ENCODE measurements around the gene PRSS23.
A peak's percentile ranks its signal among the peaks of the same experiment; 100 is the strongest.
"Not testable (repeated sequence)": the region's sequence is repeated elsewhere in the genome, so short reads cannot be mapped to it uniquely, and the experiment has no call there.

Gene PRSS23, protein sequence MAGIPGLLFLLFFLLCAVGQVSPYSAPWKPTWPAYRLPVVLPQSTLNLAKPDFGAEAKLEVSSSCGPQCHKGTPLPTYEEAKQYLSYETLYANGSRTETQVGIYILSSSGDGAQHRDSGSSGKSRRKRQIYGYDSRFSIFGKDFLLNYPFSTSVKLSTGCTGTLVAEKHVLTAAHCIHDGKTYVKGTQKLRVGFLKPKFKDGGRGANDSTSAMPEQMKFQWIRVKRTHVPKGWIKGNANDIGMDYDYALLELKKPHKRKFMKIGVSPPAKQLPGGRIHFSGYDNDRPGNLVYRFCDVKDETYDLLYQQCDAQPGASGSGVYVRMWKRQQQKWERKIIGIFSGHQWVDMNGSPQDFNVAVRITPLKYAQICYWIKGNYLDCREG

DNA sequence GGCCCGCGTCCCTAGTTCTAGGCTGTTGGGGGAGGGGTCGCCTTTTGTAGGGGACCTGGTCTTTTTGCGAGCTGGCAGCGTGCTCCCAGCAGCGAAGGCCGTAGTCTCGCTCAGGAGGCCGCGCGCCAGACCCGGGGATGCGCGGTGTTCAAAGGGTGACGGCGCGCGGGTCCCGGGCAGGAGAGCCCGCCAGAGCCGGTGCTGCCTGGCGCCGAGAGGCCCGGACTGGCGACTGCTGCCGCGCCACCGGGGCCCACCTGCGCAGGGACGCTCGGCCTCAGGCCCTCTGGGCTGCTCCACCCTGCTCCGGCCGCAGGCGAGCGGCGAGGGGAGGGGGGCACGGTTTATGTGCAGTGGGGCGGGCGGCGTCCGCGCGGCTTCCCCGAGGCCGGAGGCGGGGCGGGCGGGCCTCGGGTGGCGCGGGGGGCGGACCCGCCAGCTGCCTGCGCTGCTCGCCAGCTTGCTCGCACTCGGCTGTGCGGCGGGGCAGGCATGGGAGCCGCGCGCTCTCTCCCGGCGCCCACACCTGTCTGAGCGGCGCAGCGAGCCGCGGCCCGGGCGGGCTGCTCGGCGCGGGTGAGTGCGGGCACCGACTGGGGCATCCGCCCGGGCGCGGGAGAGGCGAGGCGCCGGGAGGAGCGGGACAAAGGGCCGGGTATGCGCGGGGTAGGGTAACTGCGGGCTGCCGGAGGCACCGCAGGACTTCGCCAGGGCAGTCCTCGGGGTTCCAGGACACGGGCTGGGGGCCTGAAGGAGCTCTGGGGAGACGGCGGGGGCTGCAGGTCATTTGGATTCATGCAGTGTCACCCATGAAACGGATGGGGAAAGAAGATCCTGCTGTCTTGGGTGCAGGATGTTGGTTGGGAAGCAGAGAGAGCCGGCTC is at the start of gene PRSS23:
Gene PRSS23, plus strand, starts transcription at position 467 of the 884 bp plus-strand sequence. CDS start 7,102 bp downstream, outside the sequence.
- H3K4me3 ChIP-seq (ENCODE audit: low read depth, low read length) = peak within 1 kb of the TSS; percentile 67
- DNase-seq (ENCODE audit: low read depth) = no peak

DNA sequence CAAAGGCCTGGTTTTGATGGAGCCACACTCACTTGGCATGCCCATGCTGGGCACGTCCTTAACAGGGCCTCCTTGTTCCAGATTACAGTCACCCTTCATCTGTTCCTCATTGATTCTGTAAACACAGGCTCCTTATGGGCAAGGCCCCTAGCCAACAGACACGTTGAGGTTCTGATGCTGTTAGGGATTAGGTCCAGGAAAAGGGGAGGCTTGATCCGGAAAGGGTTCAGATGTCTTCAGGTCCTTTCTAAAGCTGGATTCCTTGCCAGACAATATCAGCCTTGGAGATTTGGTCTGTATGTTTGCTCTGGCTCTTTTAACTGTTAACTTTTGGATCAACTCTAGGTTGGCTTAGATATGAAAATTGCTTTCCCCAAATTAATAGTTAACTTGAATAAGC is 46.9 kb upstream of the PRSS23 start:
- DNase-seq (ENCODE audit: low read depth) = no peak
- H3K4me3 ChIP-seq (ENCODE audit: low read depth, low read length) = no peak overlapping the region

DNA sequence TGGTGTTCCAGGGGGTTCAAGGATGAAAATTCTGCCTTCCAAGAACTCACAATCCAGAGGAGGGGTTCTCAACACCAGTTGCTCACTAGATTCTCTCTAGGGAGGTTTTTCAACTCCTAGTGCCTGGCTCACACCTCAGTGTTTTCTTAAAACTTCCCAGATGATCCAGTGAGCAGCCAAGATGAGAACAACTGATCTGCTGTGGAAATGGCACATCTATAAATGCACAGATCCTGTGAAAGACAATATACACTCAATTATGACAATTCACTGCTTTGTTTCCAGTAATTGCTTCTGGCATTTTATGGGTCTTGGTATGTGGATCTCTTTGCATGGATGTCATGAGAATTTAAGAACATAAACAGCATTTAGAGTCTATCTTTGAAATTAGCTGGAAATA is 45.2 kb upstream of the PRSS23 start:
- DNase-seq (ENCODE audit: low read depth) = no peak
- H3K4me3 ChIP-seq (ENCODE audit: low read depth, low read length) = no peak overlapping the region

DNA sequence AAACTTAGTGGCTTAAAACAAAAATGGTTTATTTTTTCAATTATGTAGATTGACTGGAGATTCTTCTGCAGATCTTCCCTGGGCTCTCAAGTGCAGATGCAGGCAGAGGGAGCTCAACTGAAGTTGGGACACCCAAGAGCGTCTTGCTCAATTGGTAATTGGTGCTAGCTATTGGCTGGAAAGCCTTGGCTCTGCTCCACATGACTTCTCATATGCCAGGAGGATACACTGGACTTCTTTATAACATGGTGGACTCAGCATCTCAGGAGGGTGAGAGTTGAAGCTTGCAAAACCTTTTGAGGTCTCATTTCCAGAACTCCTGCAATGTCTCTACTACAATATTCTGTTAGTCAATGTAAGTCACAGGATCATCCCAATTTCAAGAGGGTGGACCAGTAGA is 42.2 kb upstream of the PRSS23 start:
- no peak for DNase-seq (ENCODE audit: low read depth)
- no peak overlapping the region for H3K4me3 ChIP-seq (ENCODE audit: low read depth, low read length)

DNA sequence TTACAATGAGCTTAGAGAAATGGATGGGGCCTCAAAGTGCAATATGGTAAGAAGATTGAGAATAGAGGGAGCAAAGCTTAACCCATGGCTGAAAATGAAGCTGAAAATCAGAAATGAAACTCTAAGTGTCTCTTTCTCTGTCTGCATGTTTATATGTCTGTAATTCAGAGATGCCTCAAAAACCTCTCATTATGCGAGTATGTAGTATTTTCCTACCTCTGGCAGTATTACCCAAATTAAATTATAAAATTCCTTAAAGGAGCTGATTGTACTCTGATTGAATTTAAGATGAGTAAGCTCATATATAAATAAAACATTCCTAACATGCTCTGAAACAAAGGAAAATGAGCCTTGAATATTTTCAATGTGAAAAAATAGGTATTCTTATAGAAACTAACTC is 39.8 kb upstream of the PRSS23 start:
- H3K4me3 ChIP-seq (ENCODE audit: low read depth, low read length) = no peak overlapping the region
- no peak for DNase-seq (ENCODE audit: low read depth)

DNA sequence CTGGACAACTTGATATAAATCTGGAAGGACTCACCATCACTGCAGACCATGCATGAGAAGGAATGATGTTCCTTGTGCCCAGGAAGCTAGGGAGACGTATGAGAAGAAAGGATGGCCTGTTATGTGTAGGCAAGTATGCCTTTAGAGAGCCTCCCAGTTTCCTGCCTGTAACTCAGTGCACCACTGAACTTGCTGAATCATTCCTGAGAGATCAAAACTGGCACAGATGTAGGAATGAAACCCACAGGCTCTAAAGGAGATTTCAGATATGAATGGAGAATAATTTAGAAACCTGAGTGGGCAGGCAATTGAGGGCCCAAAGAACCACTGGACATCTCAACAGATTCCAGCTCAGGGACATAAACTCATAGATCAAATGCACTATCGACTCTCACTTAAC is 38.4 kb upstream of the PRSS23 start:
- H3K4me3 ChIP-seq (ENCODE audit: low read depth, low read length) = no peak overlapping the region
- no peak for DNase-seq (ENCODE audit: low read depth)

DNA sequence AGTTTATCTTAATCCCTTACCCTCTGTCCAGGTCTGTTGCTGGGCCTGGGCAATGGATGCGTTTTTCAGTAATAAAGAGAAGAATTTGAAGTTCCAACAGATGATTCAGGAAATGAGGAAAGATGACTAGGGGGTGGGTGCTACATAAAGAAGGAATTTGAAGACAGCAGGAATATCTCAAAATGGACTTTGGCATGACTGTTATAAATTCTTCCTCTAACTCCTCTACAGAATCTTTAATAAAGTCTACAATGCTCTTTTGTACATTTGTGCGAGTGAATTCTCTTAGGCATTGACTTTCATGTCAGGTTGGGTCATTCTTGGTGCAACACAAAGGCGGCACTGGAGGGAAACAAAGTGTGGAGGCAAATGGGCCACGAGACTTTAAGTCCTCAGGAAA is 35.1 kb upstream of the PRSS23 start:
- H3K4me3 ChIP-seq (ENCODE audit: low read depth, low read length) = no peak overlapping the region

DNA sequence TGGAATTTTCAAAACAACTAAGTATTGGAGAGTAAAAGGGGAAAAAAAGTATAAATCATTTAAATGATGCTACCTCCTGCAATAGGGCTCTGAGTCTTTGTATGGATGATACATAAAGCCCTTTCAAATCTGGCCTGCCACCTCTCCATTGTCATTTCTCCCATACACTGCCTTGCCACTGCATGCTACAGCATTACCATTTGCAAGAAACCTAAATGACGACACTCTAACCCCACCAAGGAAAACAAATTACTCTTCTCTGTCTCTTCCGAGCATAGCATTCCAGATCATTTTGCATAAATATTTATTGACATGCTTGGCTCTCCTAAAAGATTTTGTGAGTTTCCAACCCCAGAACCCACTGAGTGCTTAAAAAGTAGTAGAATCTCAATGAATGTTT is 34.5 kb upstream of the PRSS23 start:
- DNase-seq (ENCODE audit: low read depth) = no peak
- H3K4me3 ChIP-seq (ENCODE audit: low read depth, low read length) = no peak overlapping the region

More for the DNA sequence above, 35.1 kb upstream of the PRSS23 start:
- no peak for DNase-seq (ENCODE audit: low read depth)

DNA sequence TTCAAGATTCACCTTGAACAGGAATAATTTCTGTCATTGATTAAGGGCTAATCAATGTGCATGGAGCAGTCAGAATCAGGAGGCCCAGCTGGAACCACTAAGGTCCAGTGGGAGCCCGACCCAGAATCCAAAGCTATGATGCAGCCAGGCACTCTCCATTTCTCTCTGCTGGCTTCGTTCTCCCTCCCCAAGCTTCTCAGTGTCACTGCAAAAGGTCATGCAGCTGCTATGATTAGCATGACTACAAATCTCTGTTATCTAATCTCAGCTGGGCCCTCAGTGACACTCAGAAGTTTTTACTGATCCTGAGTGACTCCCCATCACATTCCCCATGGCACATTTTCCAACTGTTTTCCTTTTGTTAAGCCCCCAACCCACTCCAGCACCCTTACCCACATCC is 31.1 kb upstream of the PRSS23 start:
- DNase-seq (ENCODE audit: low read depth) = no peak

DNA sequence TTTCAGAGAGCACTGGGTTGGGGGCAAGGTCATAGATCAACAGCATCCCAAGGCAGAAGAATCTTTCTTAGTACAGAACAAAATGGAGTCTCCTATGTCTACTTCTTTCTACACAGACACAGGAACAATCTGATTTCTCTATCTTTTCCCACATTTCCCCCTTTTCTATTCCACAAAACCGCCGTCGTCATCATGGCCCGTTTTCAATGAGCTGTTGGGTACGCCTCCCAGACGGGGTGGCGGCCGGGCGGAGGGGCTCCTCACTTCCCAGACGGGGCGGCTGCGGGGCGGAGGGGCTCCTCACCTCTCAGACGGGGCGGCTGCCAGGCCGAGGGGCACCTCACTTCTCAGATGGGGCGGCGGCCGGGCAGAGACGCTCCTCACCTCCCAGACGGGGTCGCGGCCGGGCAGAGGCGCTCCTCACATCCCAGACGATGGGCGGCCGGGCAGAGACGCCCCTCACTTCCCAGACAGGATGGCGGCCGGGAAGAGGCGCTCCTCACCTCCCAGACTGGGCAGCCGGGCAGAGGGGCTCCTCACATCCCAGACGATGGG is 29.8 kb upstream of the PRSS23 start:
- not testable (repeated sequence) for H3K4me3 ChIP-seq (ENCODE audit: low read depth, low read length); DNase-seq (ENCODE audit: low read depth)

More for the DNA sequence above, 31.1 kb upstream of the PRSS23 start:
- H3K4me3 ChIP-seq (ENCODE audit: low read depth, low read length) = no peak overlapping the region

DNA sequence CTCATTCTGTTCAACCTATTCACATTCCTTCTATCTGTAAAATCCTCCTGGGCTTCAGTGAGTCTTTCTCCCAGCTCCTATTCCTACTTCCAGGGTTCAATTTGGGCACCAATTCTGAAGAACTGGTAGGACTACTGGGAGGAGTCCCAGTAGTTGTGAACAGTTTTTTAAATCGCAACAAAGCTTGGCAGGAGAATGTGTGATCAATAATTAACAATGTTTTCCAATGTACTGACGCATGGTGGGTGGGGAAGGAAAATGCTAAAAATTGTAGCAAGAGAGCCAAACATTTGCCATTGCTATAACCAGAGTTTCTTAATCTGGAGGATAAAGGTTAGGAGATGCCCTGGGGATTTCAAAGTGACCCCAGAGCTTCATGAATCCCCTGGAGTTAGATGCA is 27.3 kb upstream of the PRSS23 start:
- H3K4me3 ChIP-seq (ENCODE audit: low read depth, low read length) = no peak overlapping the region
- DNase-seq (ENCODE audit: low read depth) = no peak

DNA sequence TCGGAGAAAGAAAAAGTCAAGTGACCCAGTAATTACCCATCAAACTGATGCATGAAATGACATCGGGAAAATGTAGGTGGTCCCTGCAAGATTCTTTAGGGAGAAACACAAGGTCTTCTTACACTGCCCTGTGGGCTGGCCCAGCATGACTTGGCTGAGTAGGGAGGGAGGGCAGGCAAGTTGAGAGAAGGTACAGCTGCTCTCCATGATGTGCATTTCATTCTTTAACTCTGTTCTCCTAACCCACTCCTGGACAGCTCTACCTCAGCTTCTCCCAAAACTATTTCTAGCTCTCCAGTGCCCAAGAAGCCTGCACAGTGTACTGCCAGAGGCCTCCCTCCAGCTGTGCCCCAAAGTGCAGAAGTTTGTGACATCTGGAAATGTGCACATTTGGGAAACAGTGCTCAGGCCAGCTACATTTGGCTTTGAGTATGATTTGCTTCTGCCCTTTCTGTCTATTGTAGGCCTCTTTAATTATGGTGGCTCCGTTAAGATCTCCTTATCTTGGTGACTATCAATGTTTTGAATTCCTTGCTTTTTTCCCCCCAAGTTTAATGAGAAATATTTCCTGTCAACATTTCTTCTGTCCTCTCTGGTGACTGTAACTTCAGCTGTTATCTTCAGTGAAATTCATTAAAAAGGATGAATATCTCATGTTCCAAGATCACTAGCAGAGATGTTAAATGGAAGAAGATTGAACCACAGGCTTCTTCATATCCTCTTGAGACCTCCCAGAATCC is 26.7 kb upstream of the PRSS23 start:
- no peak overlapping the region for H3K4me3 ChIP-seq (ENCODE audit: low read depth, low read length)
- no peak for DNase-seq (ENCODE audit: low read depth)

DNA sequence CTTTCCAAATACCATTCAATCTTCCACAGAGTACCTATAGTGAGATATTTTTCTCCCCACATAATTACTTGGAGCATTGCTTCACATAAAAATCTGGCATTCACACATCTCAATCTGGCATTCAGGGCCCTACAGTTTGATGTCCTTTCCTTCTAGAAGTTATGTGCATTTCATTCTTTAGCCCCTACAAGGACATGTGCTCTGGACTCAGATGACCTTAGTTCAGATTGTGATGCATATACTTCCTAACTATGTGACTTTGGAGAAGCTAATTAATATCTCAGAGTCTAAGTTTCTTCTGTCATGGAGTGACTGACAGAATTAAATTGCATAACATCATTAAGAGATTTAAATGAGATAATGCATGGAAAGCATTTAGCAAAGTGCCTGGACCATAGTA is 25.9 kb upstream of the PRSS23 start:
- DNase-seq (ENCODE audit: low read depth) = no peak
- H3K4me3 ChIP-seq (ENCODE audit: low read depth, low read length) = no peak overlapping the region

DNA sequence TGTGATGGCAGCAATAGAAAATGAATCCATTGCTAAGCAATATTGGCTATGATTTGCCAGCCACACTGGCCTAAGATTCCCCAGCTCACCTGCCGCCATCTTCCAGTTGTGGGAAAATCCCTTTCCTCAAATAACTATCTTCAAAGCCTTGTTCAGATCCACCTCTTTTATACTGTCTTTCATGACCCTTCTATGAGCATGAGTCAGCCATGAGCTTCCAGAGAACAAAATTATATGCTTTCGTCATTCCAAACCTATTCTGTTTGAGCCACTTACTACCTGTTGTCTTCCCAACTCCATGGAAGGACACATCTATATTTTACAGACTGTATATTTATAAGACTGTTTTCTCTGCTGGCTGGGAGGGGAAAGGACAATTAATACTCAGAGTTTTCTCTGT is 25.0 kb upstream of the PRSS23 start:
- H3K4me3 ChIP-seq (ENCODE audit: low read depth, low read length) = no peak overlapping the region
- DNase-seq (ENCODE audit: low read depth) = no peak

DNA sequence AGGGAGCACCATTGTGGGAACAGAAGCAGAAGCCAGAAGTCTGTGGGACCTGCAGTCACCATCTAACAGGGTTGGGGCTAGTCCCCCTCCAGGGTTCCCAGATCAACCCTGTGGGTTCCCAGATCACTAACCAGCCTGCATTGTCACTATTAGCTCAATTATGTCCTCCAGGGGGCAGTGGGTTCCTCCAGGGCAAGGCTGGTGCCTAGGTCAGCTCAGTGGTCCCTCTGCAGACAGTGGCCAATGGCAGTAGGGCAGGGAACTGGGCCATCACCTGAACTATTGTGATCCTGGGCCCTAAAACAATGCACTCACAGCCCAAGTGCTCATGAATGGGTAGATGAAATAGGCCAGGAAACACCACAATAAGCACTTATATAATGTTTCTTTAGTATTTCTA is 18.8 kb upstream of the PRSS23 start:
- no peak for DNase-seq (ENCODE audit: low read depth)
- H3K4me3 ChIP-seq (ENCODE audit: low read depth, low read length) = no peak overlapping the region

DNA sequence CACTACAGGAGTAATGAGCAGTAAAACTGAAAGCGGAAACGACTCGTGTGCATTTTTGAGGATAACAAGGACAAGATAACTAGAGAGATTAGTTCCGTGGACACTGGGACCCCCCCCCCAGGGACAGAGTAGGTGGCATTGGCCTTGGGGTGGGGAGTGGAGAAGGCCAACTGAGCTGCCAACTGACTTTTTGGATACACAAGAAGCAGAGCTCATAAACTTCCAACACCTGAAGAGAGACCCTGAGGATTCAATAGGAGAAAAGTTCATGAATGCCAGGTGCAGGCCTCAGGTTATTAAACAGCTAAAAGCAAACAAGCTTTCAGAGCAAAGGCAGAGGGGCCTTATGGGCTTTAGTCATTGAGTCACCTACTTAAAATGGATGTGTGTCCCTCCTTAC is 17.6 kb upstream of the PRSS23 start:
- H3K4me3 ChIP-seq (ENCODE audit: low read depth, low read length) = no peak overlapping the region
- DNase-seq (ENCODE audit: low read depth) = no peak

DNA sequence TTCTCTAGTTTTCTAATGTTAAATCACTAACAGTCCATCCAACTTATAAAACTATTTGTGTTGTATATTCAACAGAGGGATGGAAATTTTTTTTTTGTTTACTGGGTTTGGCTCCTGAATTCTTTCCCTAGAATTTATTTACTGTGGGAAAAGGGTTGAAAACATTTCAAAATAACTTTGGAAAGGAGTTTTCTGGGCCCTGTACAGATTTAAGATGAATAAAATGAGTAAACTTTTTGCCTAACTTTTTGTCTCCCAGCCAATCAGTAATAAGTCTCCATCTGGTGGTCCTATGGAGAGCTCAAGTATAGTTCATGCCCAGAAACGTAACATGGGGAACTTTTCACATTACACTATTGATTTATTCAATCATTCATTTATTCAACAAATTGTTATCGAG is 16.7 kb upstream of the PRSS23 start:
- DNase-seq (ENCODE audit: low read depth) = no peak
- H3K4me3 ChIP-seq (ENCODE audit: low read depth, low read length) = no peak overlapping the region

DNA sequence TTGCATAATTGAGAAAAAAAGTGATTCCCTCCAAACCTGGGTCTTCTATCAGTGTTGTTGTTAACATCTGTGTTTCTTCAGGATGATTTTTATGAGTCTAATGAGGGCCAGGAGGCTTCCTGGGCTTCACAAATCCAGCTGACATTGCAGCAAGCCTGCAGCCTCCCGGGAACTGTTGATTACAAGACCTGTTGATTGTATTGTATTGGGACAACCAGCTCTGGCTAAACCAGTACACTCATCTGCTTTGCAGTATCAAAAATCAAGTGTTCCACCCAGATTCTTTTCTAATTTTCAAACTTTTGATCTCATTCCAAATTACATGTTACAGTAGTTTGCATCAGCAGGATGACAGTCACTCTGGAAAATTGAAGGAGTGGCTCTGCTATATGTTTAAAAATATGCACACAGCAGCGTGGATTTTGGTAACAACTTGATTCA is 16.1 kb upstream of the PRSS23 start:
- DNase-seq (ENCODE audit: low read depth) = no peak
- H3K4me3 ChIP-seq (ENCODE audit: low read depth, low read length) = no peak overlapping the region

DNA sequence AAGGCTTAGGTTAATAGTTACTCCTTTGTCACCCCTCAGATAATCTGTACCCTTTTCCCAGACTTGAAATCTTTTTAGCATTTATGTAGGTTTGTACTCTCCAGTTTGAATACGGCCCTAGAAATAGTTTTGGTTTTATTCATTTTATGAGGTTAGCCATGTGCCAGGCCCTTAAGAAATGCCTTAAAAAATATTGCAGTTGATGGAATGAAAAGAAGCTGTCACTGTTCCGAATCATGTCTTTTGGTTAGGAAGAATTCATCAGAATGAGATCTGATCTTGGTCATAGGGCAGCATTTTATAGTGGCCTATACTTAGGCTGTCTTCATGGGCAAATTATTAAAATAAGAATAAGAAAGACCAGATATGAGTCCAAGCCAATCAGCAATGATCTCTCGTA is 14.8 kb upstream of the PRSS23 start:
- DNase-seq (ENCODE audit: low read depth) = no peak

More for the DNA sequence above, 14.8 kb upstream of the PRSS23 start:
- no peak overlapping the region for H3K4me3 ChIP-seq (ENCODE audit: low read depth, low read length)
